H1 (cell line): ENCODE results near the gene PTPRG. TPM values are rescaled to one million over a fixed set of nuclear protein-coding genes. Genes with fewer than 3 reads are reported as not detected.

Experiments used
- CTCF ChIA-PET: fragments of 300-600 bp; sonication (Branson Sonifier 250); formaldehyde crosslinking; loops from one replicate; lab custom pipeline; 2021; ENCODE audit not compliant: partially characterized antibody; lab: Charles Lee
- POLR2A ChIA-PET: fragments of 300-600 bp; sonication (Branson Sonifier 250); formaldehyde crosslinking; loops from one replicate; lab custom pipeline; 2021; ENCODE audit warnings: inconsistent platforms; ENCODE audit not compliant: partially characterized antibody; lab: Charles Lee
- DNase-seq, 2 experiments: peaks; one replicate each; pipeline versions ENCODE4 v3.0.0 to v3.0.0-alpha.2; 2010 to 2022; ENCODE audit warnings: low spot score in 2 of 2, low read depth in 1 of 2, mixed read lengths in 1 of 2
- FAIRE-seq: peaks from 2 replicates; lab custom pipeline; 2011; peaks lifted over from hg19 to GRCh38; lab: Jason Lieb, UNC
- H2AFZ ChIP-seq: 2 replicates; pipeline ENCODE4 v1.8.1; 2012; ENCODE audit warnings: low read length, inconsistent platforms
- H2AK5ac ChIP-seq: 2 replicates; pipeline ENCODE4 v1.6.1; 2013; ENCODE audit warnings: low read depth, low read length
- H2BK120ac ChIP-seq: replicated peaks from 2 replicates; pipeline ENCODE3; 2013; ENCODE audit warnings: low read depth, low read length, inconsistent platforms
- H2BK12ac ChIP-seq: 2 replicates; pipeline ENCODE4 v1.6.1; 2013; ENCODE audit warnings: low read depth, low read length
- H2BK15ac ChIP-seq: 2 replicates; pipeline ENCODE4 v1.6.1; 2013; ENCODE audit warnings: low read length
- H2BK20ac ChIP-seq: 2 replicates; pipeline ENCODE4 v1.6.1; 2013; ENCODE audit warnings: low read length
- H2BK5ac ChIP-seq: 2 replicates; pipeline ENCODE4 v1.6.1; 2013; ENCODE audit warnings: low read depth, low read length
- H3K14ac ChIP-seq: 2 replicates; pipeline ENCODE4 v1.6.1; 2013; ENCODE audit warnings: inconsistent platforms; ENCODE audit not compliant: insufficient read length
- H3K18ac ChIP-seq: 2 replicates; pipeline ENCODE4 v1.6.1; 2013; ENCODE audit warnings: low read length; ENCODE audit errors: extremely low read depth
- H3K23ac ChIP-seq: 2 replicates; pipeline ENCODE4 v1.6.1; 2013; ENCODE audit warnings: inconsistent platforms; ENCODE audit not compliant: insufficient read length
- H3K23me2 ChIP-seq: 2 replicates; pipeline ENCODE4 v1.6.1; 2013; ENCODE audit warnings: low read depth, low read length
- H3K27ac ChIP-seq: 2 replicates; pipeline ENCODE4 v1.6.1; 2011; ENCODE audit warnings: low read depth, low read length, inconsistent platforms
- H3K27me3 ChIP-seq, 4 experiments: replicated peaks in 1 of 4; 1 replicate in 1 of 4; 2 replicates in 3 of 4; pipeline versions ENCODE4 v1.6.1 to v1.8.1; 2011 to 2013; ENCODE audit warnings: low read length in 3 of 4, mild to moderate bottlenecking in 3 of 4, inconsistent platforms in 2 of 4, mixed read lengths in 2 of 4, moderate library complexity in 1 of 4; ENCODE audit not compliant: control insufficient read depth in 3 of 4, insufficient read depth in 3 of 4; ENCODE audit errors: extremely low read depth in 1 of 4
- H3K36me3 ChIP-seq, 4 experiments: 2 replicates each; pipeline versions ENCODE4 v1.6.1 to v1.8.1; 2011 to 2013; ENCODE audit warnings: mild to moderate bottlenecking in 4 of 4, low read length in 3 of 4, moderate library complexity in 2 of 4, control low read depth in 1 of 4, inconsistent platforms in 1 of 4; ENCODE audit not compliant: insufficient read depth in 4 of 4, control insufficient read depth in 2 of 4
- H3K4ac ChIP-seq: replicated peaks from 2 replicates; pipeline ENCODE3; 2013; ENCODE audit warnings: low read length, low read depth, mixed read lengths, inconsistent platforms; ENCODE audit not compliant: insufficient read length
- H3K4me1 ChIP-seq, 4 experiments: replicated peaks in 1 of 4; 1 replicate in 1 of 4; 2 replicates in 3 of 4; pipeline versions ENCODE4 v1.6.1 to v1.8.1; 2011 to 2013; ENCODE audit warnings: low read length in 3 of 4, inconsistent platforms in 2 of 4, mixed read lengths in 1 of 4; ENCODE audit not compliant: insufficient read depth in 4 of 4, control insufficient read depth in 3 of 4
- H3K4me2 ChIP-seq, 2 experiments: 2 replicates each; pipeline versions ENCODE4 v1.6.1 to v1.8.1; 2011 to 2013; ENCODE audit warnings: low read depth in 2 of 2, low read length in 2 of 2, control low read depth in 1 of 2, inconsistent platforms in 1 of 2, mild to moderate bottlenecking in 1 of 2; ENCODE audit not compliant: insufficient read depth in 1 of 2
- H3K4me3 ChIP-seq, 4 experiments: fragments of 200-600, 300-600 bp in 1 of 4; sonication (generic), shearing (Covaris generic), sonication (Bioruptor Twin) in 1 of 4; 2 replicates each; pipeline versions ENCODE4 v1.5.1 to v1.8.1; 2011 to 2016; ENCODE audit warnings: low read length in 4 of 4, low read depth in 3 of 4, control low read depth in 2 of 4, inconsistent platforms in 2 of 4, mild to moderate bottlenecking in 2 of 4, mixed read lengths in 1 of 4, moderate library complexity in 1 of 4; ENCODE audit not compliant: insufficient read depth in 2 of 4; ENCODE audit errors: extremely low read depth in 1 of 4
- H3K56ac ChIP-seq: replicated peaks from 2 replicates; pipeline ENCODE3; 2013; ENCODE audit warnings: low read depth, mild to moderate bottlenecking, mixed read lengths, low read length, inconsistent platforms; ENCODE audit not compliant: insufficient read length
- H3K79me1 ChIP-seq: 2 replicates; pipeline ENCODE4 v1.6.1; 2013; ENCODE audit warnings: low read depth, low read length, control low read depth
- H3K79me2 ChIP-seq, 2 experiments: 2 replicates each; pipeline versions ENCODE4 v1.6.1 to v1.8.1; 2012 to 2013; ENCODE audit warnings: low read length in 2 of 2, mild to moderate bottlenecking in 2 of 2, inconsistent platforms in 1 of 2; ENCODE audit not compliant: insufficient read depth in 2 of 2, control insufficient read depth in 1 of 2
- H3K9ac ChIP-seq, 4 experiments: replicated peaks in 1 of 4; 1 replicate in 1 of 4; 2 replicates in 3 of 4; pipeline versions ENCODE4 v1.6.1 to v1.8.1; 2011 to 2013; ENCODE audit warnings: low read depth in 3 of 4, low read length in 3 of 4, control low read depth in 2 of 4, mild to moderate bottlenecking in 2 of 4, moderate library complexity in 2 of 4, inconsistent platforms in 1 of 4; ENCODE audit errors: extremely low read depth in 1 of 4
- H3K9me3 ChIP-seq, 2 experiments: 2 replicates each; pipeline versions ENCODE4 v1.6.1 to v1.8.1; 2012 to 2013; ENCODE audit warnings: mild to moderate bottlenecking in 2 of 2, moderate library complexity in 2 of 2, control low read depth in 1 of 2, inconsistent platforms in 1 of 2, low read depth in 1 of 2, low read length in 1 of 2, mixed read lengths in 1 of 2; ENCODE audit not compliant: insufficient read depth in 2 of 2
- H4K20me1 ChIP-seq, 2 experiments: replicated peaks in 1 of 2; 2 replicates each; pipeline versions ENCODE3 to v1.8.1; 2011 to 2013; ENCODE audit warnings: inconsistent platforms in 2 of 2, low read length in 2 of 2, mild to moderate bottlenecking in 1 of 2; ENCODE audit not compliant: insufficient read depth in 2 of 2, control insufficient read depth in 1 of 2
- H4K5ac ChIP-seq: 2 replicates; pipeline ENCODE4 v1.6.1; 2013; ENCODE audit warnings: low read length, low read depth, mixed read lengths, inconsistent platforms; ENCODE audit not compliant: insufficient read length
- H4K8ac ChIP-seq: 2 replicates; pipeline ENCODE4 v1.8.0; 2013; ENCODE audit warnings: mild to moderate bottlenecking, moderate library complexity, low read length, inconsistent platforms; ENCODE audit not compliant: insufficient read depth; ENCODE audit errors: extremely low read depth
- H4K91ac ChIP-seq: replicated peaks from 2 replicates; pipeline ENCODE3; 2013; ENCODE audit warnings: low read length, mixed read lengths, inconsistent platforms; ENCODE audit not compliant: insufficient read length
- ATF2 ChIP-seq: IDR thresholded peaks from 2 replicates; pipeline ENCODE4 v1.6.1; 2012; ENCODE audit warnings: low read length, inconsistent platforms
- CTCF ChIP-seq, 3 experiments: IDR thresholded peaks; 1 replicate in 2 of 3; 2 replicates in 1 of 3; pipeline versions ENCODE4 v1.5.1 to v1.6.1; 2011; ENCODE audit warnings: low read length in 3 of 3, mild to moderate bottlenecking in 3 of 3, inconsistent platforms in 2 of 3, low read depth in 1 of 3, moderate library complexity in 1 of 3; ENCODE audit not compliant: insufficient read depth in 1 of 3; ENCODE audit errors: control extremely low read depth in 1 of 3
- RAD21 ChIP-seq, 2 experiments: IDR thresholded peaks in 1 of 2; conservative IDR thresholded peaks in 1 of 2; 2 replicates each; pipeline ENCODE4 v1.6.1; 2011; ENCODE audit warnings: low read depth in 2 of 2, low read length in 2 of 2, improper control_type of control experiment in 1 of 2, inconsistent platforms in 1 of 2, mild to moderate bottlenecking in 1 of 2, moderate library complexity in 1 of 2
- SP2 ChIP-seq: IDR thresholded peaks from 2 replicates; pipeline ENCODE4 v1.6.1; 2012; ENCODE audit warnings: mild to moderate bottlenecking, low read length, inconsistent platforms
- WGBS, 2 experiments: shearing (Covaris generic) in 1 of 2; methylation state at CpG; one replicate each; pipeline versions ENCODE4 v1.1.6 to v1.1.7; 2013 to 2015; ENCODE audit warnings: low lambda C conversion rate in 2 of 2, mixed read lengths in 2 of 2, inconsistent platforms in 1 of 2, low coverage in 1 of 2, missing lambda C conversion rate in 1 of 2; ENCODE audit not compliant: insufficient replicate concordance in 2 of 2, insufficient coverage in 1 of 2, insufficient read length in 1 of 2; ENCODE audit errors: extremely low coverage in 1 of 2, missing lambda C conversion rate in 1 of 2; 5-methylcytosine and 5-hydroxymethylcytosine counted together
- polyA plus RNA-seq, 7 experiments: library from polyadenylated mRNA; depleted of rRNA in 3 of 7; stranded (reverse) in 5 of 7; unstranded in 2 of 7; fragments of >200 nt in 5 of 7; fragments of 200-250 nt in 2 of 7; gene quantifications; 1 replicate in 5 of 7; 2 replicates in 1 of 7; 4 replicates in 1 of 7; pipeline versions ENCODE4 v1.2.1 to v1.2.3, GENCODE V29; 2011 to 2013; ENCODE audit warnings: missing spikeins in 2 of 7, mixed read lengths in 2 of 7
- total RNA-seq: library from RNA; stranded (reverse); fragmentation: NEBNext Ultra II Directional; extraction: Animal tissue kit (Norgen Biotek cat#: 25700); gene quantifications from 2 replicates; pipeline ENCODE4 v1.2.1, GENCODE V29; 2021

The PTPRG gene
- total and polyA plus RNA-seq, 2 of the 8 experiments (the other 6 are each of a cell fraction or from before 2014, with no cell fraction given) = 23.3 to 96.2 TPM

GRCh38 chr3:62332835-62333244, 771.5 kb downstream of the PTPRG start:
- Histone ChIP-seq H2AFZ (no peak overlapping the region), H4K5ac (no peak overlapping the region), H2BK12ac (no peak overlapping the region), H2BK20ac (no peak overlapping the region), H4K20me1 (no peaks in the 10 kb centered on the region), H4K91ac (no peak overlapping the region), H2BK5ac (no peak overlapping the region)
- CTCF ChIA-PET = interaction anchor here (0.7 to 8.0 kb wide), 21 partner anchors 8 to 225 kb away, joined by 3 to 135 read pairs (median 4); no protein-coding TSS in a partner anchor
- TF ChIP-seq CTCF (IDR thresholded peaks at IDR 0.05; ENCODE audit: control extremely low read depth in 1 of 3, insufficient read depth in 1 of 3, low read depth in 1 of 3, low read length in 3 of 3) (peak in 1 of 3 experiments; percentile 27; a peak in 1 of 4 replicates), RAD21 (IDR thresholded peaks at IDR 0.05 in 1 of 2, conservative IDR thresholded peaks at IDR 0.05 in 1 of 2; ENCODE audit: low read depth in 2 of 2, low read length in 2 of 2) (peak in 1 of 2 experiments; percentile 48), SP2 (no peak), ATF2 (no peak)
- TF ChIP-seq, all 59 proteins: peak for 2
- Histone ChIP-seq H3K14ac (no peak overlapping the region), H3K36me3 (no peaks in the 10 kb centered on the region), H3K18ac (no peak overlapping the region), H3K9ac (no peak overlapping the region), H3K23me2 (no peaks in the 10 kb centered on the region), H3K4ac (no peak overlapping the region), H3K27me3 (no peaks in the 10 kb centered on the region), H3K4me3 (no peak overlapping the region), H4K8ac (no peak overlapping the region), H3K23ac (no peak overlapping the region), H3K56ac (no peak overlapping the region), H3K4me2 (no peak overlapping the region), H3K79me2 (no peaks in the 10 kb centered on the region), H3K27ac (no peak overlapping the region), H2BK120ac (no peak overlapping the region), H3K79me1 (no peaks in the 10 kb centered on the region), H2BK15ac (no peak overlapping the region), H2AK5ac (no peak overlapping the region), H3K9me3 (no peaks in the 10 kb centered on the region), H3K4me1 (peaks cover 0 to 3% (median 0%) of the 10 kb centered on the region in 4 experiments; a peak in 1 of 7 replicates)
- no peak for FAIRE-seq
- WGBS, 2 experiments = 41% methylated on average over 2 of the region's 2 CpGs; no CpG with 5 or more reads in 1 of the 2 experiments
- POLR2A ChIA-PET = no interaction called here
- DNase-seq = no peak
